Dermis microvascular lymphatic vessel endothelial cell (primary cell): Measurements from ENCODE around the gene KREMEN2. TPM values are rescaled to one million over a fixed set of nuclear protein-coding genes. Genes with fewer than 3 reads are reported as not detected.
"Not testable (repeated sequence)": the region's sequence is repeated elsewhere in the genome, so short reads cannot be mapped to it uniquely, and the experiment has no call there.

Experiments used
- DNase-seq, 2 donors: peaks; one replicate each; pipeline versions ENCODE4 v3.0.0 to v3.0.0-alpha.2; 2010; ENCODE audit warnings: low read depth in 2 of 2
- total RNA-seq: library from RNA; depleted of rRNA; stranded (reverse); fragments of >200 nt; gene quantifications from 2 replicates; pipeline ENCODE4 v1.2.1, GENCODE V29; 2014

The KREMEN2 gene
- total RNA-seq, 1 donor from 2014 or later = not detected

GRCh38 chr16:2938206-2938605, 25.9 kb upstream of the KREMEN2 start:
- DNase-seq = no peak

- no peak for DNase-seq
These were observed 24.1 kb upstream of the KREMEN2 start for GRCh38 chr16:2939968-2940367.

DNA sequence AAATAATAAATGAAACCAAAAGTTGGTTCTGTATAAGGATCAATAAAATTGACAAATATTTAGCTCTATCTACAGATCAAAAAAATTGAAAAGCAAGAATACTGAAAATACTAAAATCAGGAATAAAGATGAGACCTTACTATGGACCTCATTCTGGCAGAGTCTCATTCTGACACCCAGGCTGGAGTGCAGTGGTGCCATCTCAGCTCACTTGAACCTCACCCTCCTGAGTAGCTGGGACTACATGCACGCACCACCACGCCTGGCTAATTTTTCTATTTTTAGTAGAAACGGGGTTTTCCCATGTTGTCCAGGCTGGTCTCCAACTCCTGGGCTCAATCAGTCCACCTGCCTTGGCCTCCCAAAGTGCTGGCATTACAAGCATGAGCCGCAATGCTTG, 22.0 kb upstream of the KREMEN2 start:
- DNase-seq = no peak

- DNase-seq = not testable (repeated sequence)
These were observed 20.4 kb upstream of the KREMEN2 start for GRCh38 chr16:2943716-2944115.

- DNase-seq = no peak
These were observed 17.4 kb upstream of the KREMEN2 start for GRCh38 chr16:2946649-2947048.

GRCh38 chr16:2948807-2949704, 15.0 kb upstream of the KREMEN2 start:
- DNase-seq = no peak

DNA sequence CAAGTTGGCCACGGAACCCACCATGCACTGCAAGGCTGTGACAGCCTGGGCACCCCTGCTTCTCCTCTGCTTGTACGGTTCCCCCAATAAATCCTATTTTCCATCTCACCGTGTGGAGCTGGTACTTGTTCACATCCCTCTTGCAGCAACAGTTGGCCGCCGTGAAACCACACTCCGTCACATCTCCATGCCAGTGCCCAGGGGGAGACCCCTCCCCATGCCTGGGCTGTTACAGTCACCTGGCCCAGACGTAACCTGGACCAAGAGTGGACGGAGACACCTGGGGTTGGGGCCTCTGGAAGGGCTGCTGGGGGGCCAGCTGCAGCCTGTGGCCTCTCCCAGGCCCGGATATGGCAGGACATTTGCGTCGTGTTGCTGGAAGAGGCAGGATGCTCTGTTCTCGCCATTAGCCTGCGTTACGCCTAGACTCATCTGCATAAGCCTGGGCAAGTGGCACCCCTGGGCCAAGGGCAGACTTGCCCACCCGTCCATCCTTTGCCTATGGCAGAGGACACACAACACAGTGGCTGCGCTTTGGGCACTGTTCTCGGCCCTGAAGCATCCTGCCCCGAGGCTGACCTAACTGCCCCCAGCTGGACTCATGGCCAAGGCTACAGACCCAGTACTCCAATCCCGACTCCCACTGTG, 14.2 kb upstream of the KREMEN2 start:
- no peak for DNase-seq

- DNase-seq = no peak
These were observed 13.7 kb upstream of the KREMEN2 start for GRCh38 chr16:2950353-2950724.

- no peak for DNase-seq
These were observed 13.3 kb upstream of the KREMEN2 start for GRCh38 chr16:2950773-2951172.

DNA sequence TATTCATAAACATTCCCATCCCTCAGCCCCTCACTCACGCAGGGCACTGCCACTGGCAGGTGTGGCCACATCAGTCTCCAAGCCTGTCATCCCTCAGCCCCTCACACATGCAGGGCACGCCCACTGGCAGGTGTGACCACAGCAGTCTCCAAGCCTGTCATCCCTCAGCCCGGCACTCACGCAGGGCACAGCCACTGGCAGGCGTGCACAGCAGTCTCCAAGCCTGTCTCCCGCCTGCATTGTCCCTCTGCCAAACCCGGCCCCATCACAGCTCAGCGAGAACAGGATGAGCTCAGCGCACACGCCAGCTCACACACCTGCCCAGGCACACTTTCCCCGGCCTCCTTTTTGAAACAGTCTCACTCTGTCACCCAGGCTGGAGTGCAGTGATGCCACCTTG, 11.4 kb upstream of the KREMEN2 start:
- no peak for DNase-seq

DNA sequence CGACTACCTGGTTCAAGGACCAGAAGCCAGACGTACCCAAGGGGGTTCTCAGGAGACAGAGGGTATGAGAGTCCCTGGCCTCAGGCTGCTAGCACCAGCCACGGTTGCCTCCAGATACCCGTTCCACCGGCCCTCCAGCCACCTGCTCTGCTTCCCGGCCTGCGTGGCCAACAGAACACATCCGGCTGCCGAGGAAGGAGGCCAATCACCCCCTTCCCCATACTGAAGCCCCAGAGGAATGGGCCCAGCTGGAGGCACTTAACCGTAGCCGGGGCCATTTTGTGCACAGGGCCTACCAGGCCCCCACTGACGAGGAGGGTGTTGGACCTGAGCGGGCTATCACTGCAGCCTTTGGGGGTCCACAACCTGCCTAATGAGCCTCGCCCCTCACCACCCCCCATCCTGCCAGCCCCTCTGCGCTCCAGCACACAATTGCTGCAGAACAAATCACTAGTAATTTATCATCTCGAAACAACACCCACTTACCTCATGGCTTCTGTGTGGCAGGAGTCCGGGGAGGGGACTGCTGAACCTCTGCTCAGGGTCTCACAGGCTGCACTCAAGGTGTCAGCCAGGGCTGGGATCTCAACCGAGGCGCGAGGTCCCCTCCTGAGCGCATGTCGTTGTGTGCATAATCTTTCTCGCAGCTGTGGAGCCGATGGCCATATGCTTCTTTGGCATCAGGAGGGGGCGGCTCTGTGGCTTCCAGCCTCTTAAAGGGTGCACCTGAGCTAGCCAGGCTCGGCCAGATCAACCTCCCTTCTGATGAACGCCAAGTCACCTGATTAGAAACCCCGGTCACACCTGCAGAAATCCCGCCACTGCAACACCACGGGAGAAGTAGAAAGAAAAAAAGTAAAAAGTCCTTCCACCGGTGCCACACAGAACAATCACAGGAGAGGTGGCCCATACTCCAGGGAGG, 10.1 kb upstream of the KREMEN2 start:
- DNase-seq = no peak

- DNase-seq = no peak
These were observed 9.3 kb upstream of the KREMEN2 start for GRCh38 chr16:2954656-2955381.

- DNase-seq = no peak
These were observed 8.7 kb upstream of the KREMEN2 start for GRCh38 chr16:2955438-2955778.

- no peak for DNase-seq
These were observed 8.1 kb upstream of the KREMEN2 start for GRCh38 chr16:2955779-2956578.

DNA sequence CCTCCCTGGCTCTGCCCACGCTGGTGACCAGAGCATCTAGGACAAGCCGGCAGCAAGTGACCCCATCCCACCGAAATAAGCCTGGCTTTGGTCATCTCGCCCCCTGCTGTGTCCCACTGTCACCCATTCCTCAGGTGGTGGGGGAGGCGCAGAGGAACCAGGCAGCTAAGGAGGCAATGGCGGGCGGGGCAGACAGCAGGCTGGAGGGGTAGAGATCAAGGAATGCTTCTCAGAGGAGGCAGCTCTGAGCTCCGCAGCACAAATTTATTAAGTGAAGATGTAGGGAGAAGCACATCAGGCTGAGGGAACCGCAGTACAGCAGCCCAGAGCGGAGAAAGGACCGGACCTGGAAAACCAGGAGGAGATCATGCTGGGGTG, 7.5 kb upstream of the KREMEN2 start:
- DNase-seq = no peak

- no peak for DNase-seq
These were observed 4.9 kb upstream of the KREMEN2 start for GRCh38 chr16:2959206-2959605.

GRCh38 chr16:2960183-2961010, 3.7 kb upstream of the KREMEN2 start:
- DNase-seq = no peak

DNA sequence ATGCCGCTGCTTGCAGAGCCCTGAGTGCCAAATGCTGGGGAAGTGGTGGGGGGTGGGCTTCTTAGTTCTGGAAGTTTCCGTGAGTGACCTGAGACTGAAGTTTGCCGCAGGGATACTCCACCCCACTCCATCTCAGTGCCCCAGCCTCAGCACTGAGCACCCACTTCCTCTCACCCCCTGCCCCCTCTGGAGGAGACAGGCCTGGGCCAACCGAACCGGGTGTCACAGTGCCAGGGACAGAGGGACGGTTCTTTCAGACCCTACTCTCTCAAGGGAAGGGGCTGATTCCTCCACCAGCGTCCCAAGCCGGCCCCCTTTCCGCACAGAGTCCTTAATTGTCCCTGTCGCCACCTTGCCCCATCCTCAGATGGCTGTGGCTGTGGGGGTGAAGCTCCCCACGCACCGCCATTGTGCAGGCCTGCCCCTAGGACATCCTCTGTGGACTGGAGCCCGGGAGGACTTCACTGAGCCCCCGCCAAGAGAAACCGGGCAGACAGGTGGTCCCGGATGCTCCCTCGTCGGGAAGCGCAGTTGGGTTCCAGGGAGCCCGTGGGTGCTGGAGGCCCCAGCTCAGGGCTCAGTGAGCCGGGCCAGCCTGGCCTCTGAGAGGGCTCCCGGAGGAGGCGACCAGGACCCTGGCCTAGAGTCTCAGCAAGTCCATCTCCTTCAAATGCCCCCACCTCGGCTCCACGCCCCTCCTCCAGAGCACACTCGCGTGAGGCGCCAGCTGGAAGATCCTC, 1.6 kb upstream of the KREMEN2 start:
- no peak for DNase-seq
